B cell (primary cell): ENCODE results near the gene ATP8A2. TPM values are rescaled to one million over a fixed set of nuclear protein-coding genes. Genes with fewer than 3 reads are reported as not detected.

ENCODE experiments used
- ATAC-seq: fragments of 200-7000 bp; cut with Tn5 transposase; one replicate; pipeline ENCODE4 v1.10.0; 2021; ENCODE audit warnings: low read depth, mild to moderate bottlenecking, moderate number of reproducible peaks, moderate library complexity
- CTCF ChIA-PET: fragments of 350-600 bp; sonication (Branson Sonifier 250); formaldehyde crosslinking; loops from one replicate; lab custom pipeline; 2021; ENCODE audit warnings: antibody characterized with exemption, inconsistent platforms; lab: Charles Lee
- POLR2A ChIA-PET: fragments of 350-600 bp; sonication (Branson Sonifier 250); formaldehyde crosslinking; loops from one replicate; lab custom pipeline; 2021; ENCODE audit warnings: antibody characterized with exemption; lab: Charles Lee
- DNase-seq: peaks from one replicate; pipeline ENCODE4 v3.0.0; 2013
- H2AFZ ChIP-seq: 2 replicates; pipeline ENCODE4 v1.6.1; 2012; ENCODE audit warnings: mild to moderate bottlenecking, low read depth, low read length; ENCODE audit not compliant: insufficient read depth, poor library complexity, severe bottlenecking
- H3K27ac ChIP-seq, 2 donors: 1 replicate in 1 of 2; 2 replicates in 1 of 2; pipeline ENCODE4 v1.5.1; 2012 to 2013; ENCODE audit warnings: low read length in 2 of 2, mild to moderate bottlenecking in 2 of 2, moderate library complexity in 1 of 2
- H3K27me3 ChIP-seq, 4 experiments: fragments of 200-600 bp in 1 of 4; sonication (generic) in 1 of 4; replicated peaks in 1 of 4; 1 replicate in 2 of 4; 2 replicates in 2 of 4; pipeline versions ENCODE4 v1.6.1 to v1.7.0; 2013 to 2016; ENCODE audit warnings: low read length in 3 of 4, mild to moderate bottlenecking in 2 of 4, mixed read lengths in 1 of 4, moderate library complexity in 1 of 4; ENCODE audit not compliant: insufficient read depth in 4 of 4, control insufficient read depth in 3 of 4; ENCODE audit errors: control extremely low read depth in 1 of 4
- H3K36me3 ChIP-seq, 2 experiments: replicated peaks in 1 of 2; 1 replicate in 1 of 2; 2 replicates in 1 of 2; pipeline versions ENCODE4 v1.6.1 to v1.7.1; 2013; ENCODE audit warnings: low read length in 1 of 2; ENCODE audit not compliant: insufficient read depth in 2 of 2, control insufficient read depth in 1 of 2; ENCODE audit errors: control extremely low read depth in 1 of 2, extremely low read depth in 1 of 2
- H3K4me1 ChIP-seq, 2 donors: fragments of 200-600 bp in 1 of 2; sonication (generic) in 1 of 2; 1 replicate in 1 of 2; 2 replicates in 1 of 2; pipeline versions ENCODE4 v1.5.1 to v1.6.1; 2013 to 2017; ENCODE audit warnings: low read length in 2 of 2; ENCODE audit not compliant: control insufficient read depth in 2 of 2, insufficient read depth in 2 of 2
- H3K4me2 ChIP-seq: replicated peaks from 2 replicates; pipeline ENCODE3; 2012; ENCODE audit warnings: mild to moderate bottlenecking, low read depth, low read length; ENCODE audit not compliant: poor library complexity, severe bottlenecking
- H3K4me3 ChIP-seq, 5 experiments: fragments of 200-600 bp in 1 of 5; sonication (generic) in 1 of 5; 1 replicate in 3 of 5; 2 replicates in 2 of 5; pipeline versions ENCODE4 v1.5.1 to v1.7.0; 2011 to 2016; ENCODE audit warnings: low read length in 4 of 5, mild to moderate bottlenecking in 4 of 5, low read depth in 2 of 5, control low read depth in 1 of 5, moderate library complexity in 1 of 5; ENCODE audit not compliant: insufficient read depth in 1 of 5; ENCODE audit errors: control extremely low read depth in 1 of 5, extremely low read depth in 1 of 5
- H3K79me2 ChIP-seq: fragments of 200-600 bp; sonication (generic); one replicate; pipeline ENCODE4 v1.6.0; 2016; ENCODE audit warnings: low read length; ENCODE audit not compliant: control insufficient read depth, insufficient read depth
- H3K9ac ChIP-seq: fragments of 200-600 bp; sonication (generic); 2 replicates; pipeline ENCODE4 v1.6.1; 2017; ENCODE audit warnings: mild to moderate bottlenecking, low read length, moderate library complexity
- H3K9me3 ChIP-seq, 3 donors: one replicate each; pipeline versions ENCODE4 v1.6.1 to v1.7.1; 2013; ENCODE audit warnings: low read length in 2 of 3; ENCODE audit not compliant: control insufficient read depth in 2 of 3, insufficient read depth in 1 of 3; ENCODE audit errors: control extremely low read depth in 1 of 3
- H4K20me1 ChIP-seq: 2 replicates; pipeline ENCODE4 v1.6.0; 2012; ENCODE audit warnings: mild to moderate bottlenecking, low read length; ENCODE audit not compliant: insufficient read depth, control insufficient read depth, poor library complexity, severe bottlenecking
- H3K27ac Mint-ChIP-seq: one replicate; pipeline ENCODE4 v1.8.0; 2021; ENCODE audit warnings: mixed read lengths
- H3K27me3 Mint-ChIP-seq: one replicate; pipeline ENCODE4 v1.8.0; 2021; ENCODE audit warnings: mixed read lengths
- H3K4me1 Mint-ChIP-seq: one replicate; pipeline ENCODE4 v1.8.0; 2021; ENCODE audit warnings: mixed read lengths
- H3K4me3 Mint-ChIP-seq: one replicate; pipeline ENCODE4 v1.8.0; 2021; ENCODE audit warnings: mixed read lengths
- H3K9me3 Mint-ChIP-seq: one replicate; pipeline ENCODE4 v1.8.0; 2022; ENCODE audit warnings: mixed read lengths; ENCODE audit not compliant: insufficient read depth
- EZH2 ChIP-seq: IDR thresholded peaks from 2 replicates; pipeline ENCODE4 v1.6.1; 2012; ENCODE audit warnings: borderline replicate concordance, low read depth, mild to moderate bottlenecking, moderate library complexity, low read length; ENCODE audit not compliant: insufficient read depth, poor library complexity, severe bottlenecking
- WGBS: methylation state at CpG from one replicate; pipeline ENCODE4 v1.1.5; 2013; ENCODE audit warnings: missing lambda C conversion rate; ENCODE audit not compliant: insufficient coverage; 5-methylcytosine and 5-hydroxymethylcytosine counted together
- intact Hi-C: fragments of 100-400 bp; cut with micrococcal nuclease; formaldehyde crosslinking; loops from one replicate; pipeline ENCODE4 v1.10.0; 2022
- polyA plus RNA-seq: library from polyadenylated mRNA; depleted of rRNA; stranded (reverse); fragments of >200 nt; gene quantifications from 2 replicates; pipeline ENCODE4 v1.2.3, GENCODE V29; 2012
- total RNA-seq, 2 donors: library from RNA; stranded (reverse); fragments of 120-200 nt in 1 of 2; gene quantifications; 1 replicate in 1 of 2; 2 replicates in 1 of 2; pipeline versions ENCODE4 v1.2.3 to v1.2.4, GENCODE V29; 2013 to 2022
- TF ChIP-seq, protein P1 (sequence below): fragments of 200-600 bp; IDR thresholded peaks from one replicate; pipeline ENCODE4 v1.8.0; 2022; ENCODE audit warnings: antibody characterized with exemption, mild to moderate bottlenecking

The ATP8A2 gene
- total and polyA plus RNA-seq, 2 donors (not counting 1 experiment from before 2014, with no cell fraction given) = not detected

DNA sequence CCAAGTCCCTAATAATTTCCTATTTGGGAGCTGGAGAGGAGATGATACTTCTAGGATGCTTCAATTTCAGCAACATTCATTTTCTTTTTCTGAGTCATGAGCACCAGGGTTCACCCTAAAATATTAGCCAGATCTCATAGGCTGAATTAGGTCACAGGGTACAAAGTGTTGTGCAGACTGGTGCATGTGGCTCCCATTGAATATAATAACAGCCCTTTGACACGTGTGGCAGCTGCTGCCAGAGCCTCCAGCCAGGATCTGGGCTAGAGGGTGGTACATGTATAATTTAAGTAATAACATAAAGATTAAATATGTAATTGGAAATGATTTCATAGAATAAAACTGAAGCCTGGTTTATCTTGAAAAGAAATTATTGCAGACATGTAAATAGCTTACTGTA lies 244.9 kb downstream of the ATP8A2 start:
- no peak overlapping the region for H3K9ac ChIP-seq
- no peak overlapping the region for H3K4me2 ChIP-seq
- no peaks in the 10 kb centered on the region for H3K79me2 ChIP-seq
- Mint-ChIP-seq H3K27ac (no peak overlapping the region), H3K4me1 (no peaks in the 10 kb centered on the region), H3K9me3 (peaks cover 3% of the 10 kb centered on the region), H3K27me3 (peaks cover 7% of the 10 kb centered on the region), H3K4me3 (no peak overlapping the region)
- H3K4me3 ChIP-seq = no peak overlapping the region
- no peak overlapping the region for H3K27ac ChIP-seq
- intact Hi-C loops = no loop called here
- no peaks in the 10 kb centered on the region for H4K20me1 ChIP-seq
- no peak for ATAC-seq
- H3K36me3 ChIP-seq = no peaks in the 10 kb centered on the region
- no peak for DNase-seq
- H3K9me3 ChIP-seq = peaks cover 0 to 8% (median 0%) of the 10 kb centered on the region in 3 donors
- H3K4me1 ChIP-seq = no peaks in the 10 kb centered on the region
- no CpG with 5 or more reads among the region's 1 CpG for WGBS
- TF ChIP-seq, protein P1, sequence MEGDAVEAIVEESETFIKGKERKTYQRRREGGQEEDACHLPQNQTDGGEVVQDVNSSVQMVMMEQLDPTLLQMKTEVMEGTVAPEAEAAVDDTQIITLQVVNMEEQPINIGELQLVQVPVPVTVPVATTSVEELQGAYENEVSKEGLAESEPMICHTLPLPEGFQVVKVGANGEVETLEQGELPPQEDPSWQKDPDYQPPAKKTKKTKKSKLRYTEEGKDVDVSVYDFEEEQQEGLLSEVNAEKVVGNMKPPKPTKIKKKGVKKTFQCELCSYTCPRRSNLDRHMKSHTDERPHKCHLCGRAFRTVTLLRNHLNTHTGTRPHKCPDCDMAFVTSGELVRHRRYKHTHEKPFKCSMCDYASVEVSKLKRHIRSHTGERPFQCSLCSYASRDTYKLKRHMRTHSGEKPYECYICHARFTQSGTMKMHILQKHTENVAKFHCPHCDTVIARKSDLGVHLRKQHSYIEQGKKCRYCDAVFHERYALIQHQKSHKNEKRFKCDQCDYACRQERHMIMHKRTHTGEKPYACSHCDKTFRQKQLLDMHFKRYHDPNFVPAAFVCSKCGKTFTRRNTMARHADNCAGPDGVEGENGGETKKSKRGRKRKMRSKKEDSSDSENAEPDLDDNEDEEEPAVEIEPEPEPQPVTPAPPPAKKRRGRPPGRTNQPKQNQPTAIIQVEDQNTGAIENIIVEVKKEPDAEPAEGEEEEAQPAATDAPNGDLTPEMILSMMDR = no peak
- TF ChIP-seq EZH2 = no peak
- H2AFZ ChIP-seq = no peak overlapping the region
- ChIA-PET POLR2A (no interaction called here), CTCF (no interaction called here)
- peaks cover 0 to 2% (median 0%) of the 10 kb centered on the region in 4 experiments for H3K27me3 ChIP-seq

DNA sequence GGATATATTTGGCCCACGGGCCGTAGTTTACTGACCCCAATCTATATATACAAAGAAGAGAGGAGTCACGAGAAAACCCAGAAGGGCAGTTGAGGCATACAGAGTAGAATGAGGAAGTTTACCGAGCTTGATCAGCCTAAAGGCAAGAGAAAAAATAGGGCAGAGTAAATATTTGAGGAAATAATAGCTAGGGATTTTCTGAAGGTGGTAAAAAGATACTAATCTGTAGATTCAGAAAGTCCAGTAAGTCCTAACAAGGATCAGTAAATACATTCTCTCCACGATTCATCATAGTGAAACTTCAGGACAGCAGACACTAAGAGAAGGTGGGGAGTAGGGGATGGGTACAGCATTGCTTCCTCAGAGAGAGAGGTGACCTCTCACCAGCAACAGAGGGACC lies 248.1 kb downstream of the ATP8A2 start:
- ChIA-PET POLR2A (no interaction called here), CTCF (no interaction called here)
- H3K4me2 ChIP-seq = no peak overlapping the region
- ATAC-seq (no peak), DNase-seq (no peak)
- Mint-ChIP-seq H3K9me3 (peaks cover 3% of the 10 kb centered on the region), H3K27me3 (peaks cover 7% of the 10 kb centered on the region), H3K4me3 (no peak overlapping the region), H3K4me1 (no peaks in the 10 kb centered on the region), H3K27ac (no peak overlapping the region)
- peaks cover 0 to 4% (median 0%) of the 10 kb centered on the region in 3 donors for H3K9me3 ChIP-seq
- no peaks in the 10 kb centered on the region for H3K79me2 ChIP-seq
- no peak overlapping the region for H3K27ac ChIP-seq
- no peaks in the 10 kb centered on the region for H4K20me1 ChIP-seq
- intact Hi-C loops = no loop called here
- H2AFZ ChIP-seq = no peak overlapping the region
- H3K4me1 ChIP-seq = no peaks in the 10 kb centered on the region
- peaks cover 0 to 2% (median 0%) of the 10 kb centered on the region in 4 experiments for H3K27me3 ChIP-seq
- no CpG with 5 or more reads among the region's 5 CpGs for WGBS
- no peak overlapping the region for H3K9ac ChIP-seq
- TF ChIP-seq, protein P1 = no peak
- no peak for TF ChIP-seq EZH2
- H3K4me3 ChIP-seq = no peak overlapping the region
- no peaks in the 10 kb centered on the region for H3K36me3 ChIP-seq
